Limb (tissue), 2 donors: ENCODE measurements around the gene KIAA1958.

ENCODE experiments used
- DNase-seq, 2 donors: peaks; one replicate each; pipeline ENCODE4 v3.0.0-alpha.2; 2016; ENCODE audit errors: extremely low spot score in 2 of 2

KIAA1958 gene, protein sequence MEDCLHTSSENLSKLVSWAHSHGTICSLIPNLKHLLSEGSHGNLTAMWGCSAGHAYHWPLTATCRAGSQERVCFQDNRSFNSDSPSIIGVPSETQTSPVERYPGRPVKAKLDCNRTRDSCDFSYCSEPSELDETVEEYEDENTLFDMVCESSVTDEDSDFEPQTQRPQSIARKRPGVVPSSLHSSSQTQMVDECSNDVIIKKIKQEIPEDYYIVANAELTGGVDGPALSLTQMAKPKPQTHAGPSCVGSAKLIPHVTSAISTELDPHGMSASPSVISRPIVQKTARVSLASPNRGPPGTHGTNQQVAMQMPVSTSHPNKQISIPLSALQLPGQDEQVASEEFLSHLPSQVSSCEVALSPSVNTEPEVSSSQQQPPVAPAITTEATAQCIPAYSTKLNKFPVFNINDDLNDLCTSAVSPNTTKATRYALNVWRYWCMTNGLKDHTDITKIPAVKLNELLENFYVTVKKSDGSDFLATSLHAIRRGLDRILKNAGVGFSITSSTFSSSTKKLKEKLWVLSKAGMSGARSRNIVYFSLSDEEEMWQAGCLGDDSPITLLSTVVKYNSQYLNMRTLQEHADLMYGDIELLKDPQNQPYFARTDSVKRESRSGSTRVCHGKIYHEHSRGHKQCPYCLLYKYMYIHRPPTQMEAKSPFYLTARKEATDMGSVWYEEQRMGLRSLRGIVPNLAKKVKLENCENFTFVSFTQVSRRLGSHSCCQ

DNA sequence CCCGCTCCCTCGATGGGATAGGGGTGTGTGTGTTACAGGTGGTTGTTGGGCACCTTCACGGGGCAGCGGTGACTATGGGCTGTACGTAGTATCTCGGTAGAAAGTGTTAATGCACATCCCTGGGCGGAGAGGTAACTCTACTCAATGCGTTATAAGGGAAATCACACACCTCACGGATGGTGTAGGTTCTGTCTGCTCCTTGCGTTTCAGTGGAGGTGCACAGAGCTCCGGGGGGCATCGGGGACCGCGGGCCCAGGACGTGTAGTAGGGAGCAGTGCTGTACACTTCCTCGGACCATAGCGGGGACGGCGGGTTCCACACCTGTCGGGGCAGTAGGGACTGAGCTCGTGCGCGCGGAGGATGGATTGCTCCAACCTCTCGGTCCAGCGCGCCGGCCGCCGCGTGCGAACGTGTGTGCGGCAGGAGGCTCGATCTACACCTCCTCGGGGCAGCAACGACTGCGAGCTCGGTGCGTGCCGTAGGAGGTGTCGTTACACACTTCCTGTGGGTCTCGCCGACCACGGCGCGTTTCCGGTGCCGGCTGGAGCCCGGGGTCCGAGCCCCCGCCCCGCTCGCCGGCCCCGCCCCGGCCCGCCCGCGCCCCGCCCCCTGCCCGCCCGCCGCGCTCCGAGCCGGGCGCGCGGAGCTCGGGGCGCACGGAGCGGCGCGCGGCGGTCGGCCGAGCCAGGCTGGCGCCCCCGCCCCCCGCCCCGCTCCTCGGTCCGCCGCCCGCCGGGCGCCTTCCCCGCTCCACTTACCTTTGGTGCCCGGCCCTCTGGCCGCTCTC lies at the start of gene KIAA1958:
TSS of gene KIAA1958 (plus strand) at position 607 of the 787 bp plus-strand sequence. CDS start 87,254 bp downstream, outside the sequence.
- DNase-seq = peak; percentile 60 to 87

DNA sequence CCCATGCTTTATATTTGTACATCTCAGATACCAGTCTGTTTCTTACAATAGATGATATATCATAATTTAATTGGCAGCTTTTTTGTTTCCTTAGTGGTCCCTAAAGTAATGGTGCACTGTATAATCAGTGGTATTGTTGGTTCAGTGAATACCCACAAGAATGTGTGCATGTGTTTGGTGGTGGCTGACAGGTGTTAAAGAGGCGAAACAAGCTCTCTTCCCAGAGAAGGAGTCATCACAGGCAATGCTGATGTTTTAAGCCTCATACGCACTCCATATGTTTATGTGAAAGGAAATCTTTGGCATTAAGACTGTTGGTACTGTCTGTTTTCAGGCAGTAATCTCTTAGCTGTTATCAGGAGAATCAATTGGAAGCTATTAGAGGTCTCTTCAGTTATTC lies 49.2 kb upstream of the KIAA1958 start:
- no peak for DNase-seq

DNA sequence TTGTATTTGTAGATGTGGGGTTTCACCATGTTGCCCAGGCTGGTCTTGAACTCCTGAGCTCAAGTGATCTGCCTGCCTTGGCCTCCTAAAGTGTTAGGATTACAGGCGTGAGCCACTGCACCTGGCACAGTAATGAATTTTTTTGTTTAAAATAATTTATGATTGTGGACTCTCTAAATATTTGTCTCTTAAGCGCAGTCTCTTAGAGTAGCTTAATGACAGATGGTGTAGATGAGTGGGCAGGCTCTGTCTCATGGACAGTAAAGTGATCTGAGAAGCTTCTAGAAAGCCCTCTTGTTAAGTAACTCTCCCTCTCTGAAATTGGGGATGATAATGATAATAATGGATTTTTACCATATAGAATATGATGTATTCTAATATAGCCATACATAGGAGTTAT lies 47.5 kb upstream of the KIAA1958 start:
- no peak for DNase-seq

DNA sequence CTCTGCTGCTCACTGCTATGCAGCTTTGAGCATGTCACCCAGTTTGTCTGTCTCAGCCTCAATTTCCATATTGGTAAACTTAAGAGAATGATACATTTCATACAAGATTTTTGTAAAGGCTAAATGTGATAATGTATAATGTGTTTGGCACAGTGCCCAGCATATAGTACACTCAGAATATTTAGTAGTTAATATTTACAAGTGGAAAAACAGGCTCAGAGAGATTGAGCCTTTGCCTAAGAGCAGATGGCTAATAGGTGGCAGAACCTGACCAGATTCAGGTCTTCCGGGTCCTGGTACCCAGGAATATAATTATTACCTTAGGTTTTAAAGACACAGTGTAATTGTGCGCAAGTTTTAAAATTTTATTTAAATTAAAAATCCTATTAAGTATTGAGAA lies 46.8 kb upstream of the KIAA1958 start:
- DNase-seq = no peak

DNA sequence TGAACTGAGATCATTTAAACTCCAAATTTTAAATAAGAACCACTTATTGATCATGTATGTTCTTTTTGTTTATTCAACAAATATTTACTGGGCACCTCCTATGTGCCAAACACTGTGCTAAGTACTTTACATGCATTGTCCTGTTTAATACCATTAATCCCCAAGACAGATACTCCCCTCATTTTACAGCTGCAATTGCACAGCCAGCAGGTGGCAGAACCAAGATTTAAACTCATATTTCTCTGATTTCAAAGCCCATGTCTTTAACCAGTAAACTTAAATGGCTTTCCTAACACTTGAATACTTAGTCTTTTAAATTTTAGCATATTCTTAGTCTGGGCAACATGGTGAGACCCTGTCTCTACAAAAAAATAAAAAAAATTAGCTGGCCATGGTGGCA lies 43.4 kb upstream of the KIAA1958 start:
- no peak for DNase-seq

DNA sequence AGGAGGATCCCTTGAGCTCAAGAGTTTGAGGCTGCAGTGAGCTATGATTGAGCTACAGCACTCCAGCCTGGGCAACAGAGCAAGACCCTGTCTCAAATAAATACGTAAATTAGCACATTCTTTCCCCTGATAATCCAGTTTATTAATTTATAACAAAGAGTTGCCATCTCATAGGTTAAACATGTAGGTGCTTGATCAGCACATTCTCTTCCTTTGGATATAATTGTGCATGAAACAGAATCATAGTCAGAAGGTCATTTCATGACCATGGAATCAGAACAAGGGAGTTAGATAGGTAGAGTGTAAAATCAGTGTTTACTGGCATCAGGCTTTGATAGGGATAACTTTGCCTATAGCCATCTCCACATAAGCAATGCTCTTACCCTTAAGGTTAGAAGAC lies 43.0 kb upstream of the KIAA1958 start:
- DNase-seq = no peak

DNA sequence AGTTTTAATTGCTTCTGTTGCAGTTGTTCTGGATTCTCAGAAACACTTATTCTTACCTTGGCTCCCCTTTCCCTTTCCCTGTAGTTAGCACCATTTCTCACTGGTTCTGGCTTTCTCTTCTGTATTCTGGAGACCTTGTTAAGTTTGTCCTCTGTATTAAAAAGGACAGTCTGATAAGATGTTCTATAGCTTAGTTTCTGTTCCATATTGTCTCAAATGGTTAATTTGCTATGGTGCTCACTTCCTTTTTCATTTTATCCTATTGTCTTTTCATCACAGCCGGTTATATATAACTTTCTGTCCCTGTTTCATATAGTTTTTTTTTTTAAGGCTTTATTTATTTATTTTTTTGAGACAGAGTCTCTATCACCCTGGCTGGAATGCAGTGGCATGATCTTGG lies 41.4 kb upstream of the KIAA1958 start:
- no peak for DNase-seq

DNA sequence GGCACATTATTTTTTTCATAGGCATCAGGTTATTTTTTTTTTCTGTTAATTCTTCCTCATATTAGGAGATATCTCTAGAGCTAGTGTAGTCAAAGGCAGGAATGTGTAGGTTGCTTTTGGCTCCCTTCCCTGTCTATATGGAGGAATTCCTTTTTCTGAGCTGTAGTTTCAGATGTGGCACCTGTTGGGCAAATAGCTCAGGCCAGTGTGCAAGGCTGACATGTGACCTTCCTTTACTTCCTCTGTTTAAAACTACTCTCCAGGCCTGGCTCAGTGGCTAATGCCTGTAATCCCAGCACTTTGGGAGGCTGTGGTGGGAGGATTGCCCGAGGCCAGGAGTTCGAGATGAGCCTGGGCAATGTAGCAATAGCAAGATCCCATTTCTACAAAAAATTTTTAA lies 40.5 kb upstream of the KIAA1958 start:
- no peak for DNase-seq

DNA sequence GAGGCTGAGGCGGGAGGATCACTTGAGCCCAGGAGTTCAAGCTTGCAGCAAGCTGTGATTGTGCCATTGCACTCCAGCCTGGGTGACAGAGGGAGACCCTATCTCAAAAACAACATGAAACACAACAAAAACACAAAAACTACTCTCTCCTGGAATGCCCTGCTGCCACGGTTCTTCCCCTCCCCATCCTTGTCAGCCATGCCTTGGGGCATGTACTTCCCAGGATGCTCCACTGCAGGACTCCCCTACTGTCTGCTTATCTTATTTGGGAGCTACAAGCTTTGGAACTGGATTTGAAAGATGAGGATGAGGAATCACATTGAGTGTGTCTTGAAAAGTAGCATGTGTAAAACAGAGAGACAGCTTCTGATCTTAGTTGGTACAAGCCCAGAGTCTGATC lies 40.1 kb upstream of the KIAA1958 start:
- DNase-seq = no peak

DNA sequence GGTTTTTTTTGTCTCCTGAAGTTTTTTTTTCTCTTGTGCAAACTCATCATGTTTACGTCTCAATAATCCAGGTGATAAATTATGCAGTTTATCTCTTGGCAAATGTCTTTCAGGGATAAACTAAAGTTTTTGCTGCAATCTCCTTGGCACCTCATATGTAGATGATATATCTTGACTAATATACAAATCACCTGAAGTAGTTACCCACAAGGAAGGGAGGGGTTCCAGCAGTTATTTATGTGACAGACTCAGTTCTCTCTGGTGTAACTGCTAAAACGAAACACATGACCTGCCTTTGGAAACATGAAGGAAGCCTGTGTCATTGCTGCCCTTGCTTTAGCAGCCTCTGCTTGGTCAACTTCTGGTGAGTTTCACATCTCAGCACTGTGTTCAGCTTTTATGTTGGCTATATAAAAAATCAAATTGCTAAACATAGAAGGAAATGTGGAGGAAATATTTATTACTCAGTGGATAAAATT lies 39.3 kb upstream of the KIAA1958 start:
- no peak for DNase-seq

DNA sequence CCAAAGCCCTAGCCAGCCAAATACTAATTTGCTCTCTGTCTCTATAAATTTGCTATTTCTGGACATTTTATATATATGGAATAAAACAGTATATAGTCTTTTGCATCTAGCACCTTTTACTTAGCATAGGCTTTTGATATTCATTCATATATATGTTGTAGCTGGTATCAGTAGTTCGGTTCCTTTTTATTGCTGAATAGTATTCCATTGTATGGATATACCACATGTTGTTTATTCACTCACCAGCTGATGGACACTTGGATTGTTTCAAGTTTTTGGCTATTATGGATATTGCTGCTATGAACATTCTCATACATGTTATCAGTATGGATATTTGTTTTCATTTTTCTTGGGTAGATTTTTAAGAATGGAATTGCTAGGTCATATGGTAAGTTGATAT lies 23.8 kb upstream of the KIAA1958 start:
- DNase-seq = no peak

DNA sequence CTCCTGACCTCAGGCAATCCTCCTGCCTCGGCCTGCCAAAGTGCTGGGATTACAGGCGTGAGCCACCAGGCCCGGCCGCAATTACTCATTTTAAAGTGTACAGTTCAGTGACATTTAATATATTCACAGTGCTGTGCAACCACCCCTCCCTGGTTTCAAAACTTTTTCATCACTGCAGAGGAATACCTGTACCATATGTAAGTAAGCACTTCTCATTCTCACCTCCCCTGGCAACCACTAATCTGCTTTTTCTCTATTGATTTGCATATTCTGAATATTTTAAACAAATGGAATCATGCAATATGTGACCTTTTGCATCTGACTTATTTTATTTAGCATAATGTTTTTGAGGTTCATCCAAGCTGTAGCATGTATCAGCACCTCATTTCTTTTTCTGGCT lies 21.3 kb upstream of the KIAA1958 start:
- no peak for DNase-seq

DNA sequence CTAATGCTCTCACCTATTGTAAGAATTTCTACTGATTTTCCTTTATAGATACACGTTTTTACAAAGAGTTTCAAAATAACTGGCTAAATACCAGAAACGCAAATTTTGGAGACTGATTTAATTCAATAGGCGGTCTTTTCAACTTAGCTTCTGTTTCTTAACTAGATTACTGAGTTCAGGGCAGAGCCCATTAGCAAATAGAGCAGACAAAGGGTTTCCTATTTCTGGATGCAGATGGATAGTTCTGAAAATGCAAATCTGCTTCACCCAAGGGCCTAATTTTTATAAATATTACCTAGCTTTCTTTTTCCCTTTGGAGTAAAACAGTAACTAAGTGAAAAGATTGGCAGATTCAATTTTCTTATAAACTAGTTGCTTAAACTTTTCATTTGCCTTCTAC lies 13.6 kb upstream of the KIAA1958 start:
- DNase-seq = no peak

DNA sequence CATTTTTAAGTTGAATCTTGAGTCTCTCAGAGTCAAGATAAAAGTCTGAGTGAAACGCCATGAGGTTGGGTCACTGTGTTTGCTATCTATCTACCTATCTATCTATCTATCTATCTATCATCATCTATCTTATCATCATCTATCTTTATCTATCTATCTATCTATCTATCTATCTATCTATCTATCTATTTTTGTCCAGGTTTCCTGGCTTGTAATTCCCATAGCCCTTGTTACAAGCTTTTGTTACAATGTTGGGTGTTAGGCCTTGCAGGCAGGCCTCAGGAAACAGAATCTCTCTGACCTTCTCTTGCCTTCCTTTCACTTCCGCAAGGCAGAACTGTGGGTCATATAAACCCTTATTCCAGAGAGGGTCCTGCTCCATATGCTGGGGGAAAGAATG lies 12.6 kb upstream of the KIAA1958 start:
- no peak for DNase-seq

DNA sequence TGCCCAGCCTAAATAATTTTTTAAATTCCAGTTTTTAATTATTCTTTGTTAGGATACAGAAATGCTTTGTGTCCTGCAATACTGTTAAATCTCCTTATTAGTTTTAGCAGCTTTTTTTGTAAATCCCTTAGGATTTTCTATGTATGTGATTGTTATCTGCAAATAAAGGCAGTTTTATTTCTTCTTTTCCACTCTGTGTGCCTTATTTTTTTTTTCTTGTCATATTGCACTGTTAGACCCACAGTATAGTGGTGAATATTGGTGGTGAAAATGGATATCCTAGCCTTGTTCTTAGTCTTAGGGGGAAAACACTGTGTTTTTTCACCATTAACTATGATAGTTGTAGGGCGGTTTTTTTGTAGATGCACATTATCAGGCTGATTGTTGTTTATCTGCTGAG lies 11.3 kb upstream of the KIAA1958 start:
- DNase-seq = no peak

DNA sequence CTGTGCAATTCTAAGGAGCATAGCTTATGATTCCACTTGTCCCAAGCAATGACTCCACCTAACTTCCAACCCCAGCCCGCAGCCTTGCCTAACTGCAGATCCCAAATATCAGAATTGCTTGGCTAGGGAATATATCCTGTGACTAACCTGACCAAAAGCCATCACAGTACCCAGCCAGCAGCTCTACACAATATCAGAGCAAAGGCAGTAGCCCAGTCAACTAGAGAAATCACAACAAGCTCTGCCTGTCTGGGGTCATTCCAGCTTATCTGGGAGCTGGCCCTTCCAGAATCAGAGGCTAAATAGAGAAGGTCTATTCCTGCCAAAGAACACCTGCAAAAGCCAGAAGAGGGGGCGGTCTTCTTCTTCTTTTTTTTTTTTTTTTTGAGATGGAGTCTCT lies 9.3 kb upstream of the KIAA1958 start:
- DNase-seq = no peak

DNA sequence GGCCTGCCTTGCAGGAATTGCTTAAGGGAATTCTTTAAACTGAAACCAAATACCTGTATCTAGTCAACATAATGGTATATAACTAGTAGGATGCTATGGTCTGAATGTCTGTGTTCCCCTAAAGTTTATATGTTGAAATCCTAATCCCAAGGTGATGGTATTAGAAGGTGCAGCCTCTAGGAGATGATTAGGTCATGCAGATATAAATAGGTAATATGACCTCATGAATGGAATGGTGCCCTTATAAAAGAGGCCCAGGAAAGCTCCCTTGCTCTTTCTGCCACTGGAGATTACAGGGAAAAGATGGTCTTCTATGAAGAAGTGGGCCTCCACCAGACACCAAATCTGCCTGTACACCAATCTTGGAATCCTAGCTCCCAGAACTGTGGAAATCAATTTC lies 7.4 kb upstream of the KIAA1958 start:
- DNase-seq = no peak

DNA sequence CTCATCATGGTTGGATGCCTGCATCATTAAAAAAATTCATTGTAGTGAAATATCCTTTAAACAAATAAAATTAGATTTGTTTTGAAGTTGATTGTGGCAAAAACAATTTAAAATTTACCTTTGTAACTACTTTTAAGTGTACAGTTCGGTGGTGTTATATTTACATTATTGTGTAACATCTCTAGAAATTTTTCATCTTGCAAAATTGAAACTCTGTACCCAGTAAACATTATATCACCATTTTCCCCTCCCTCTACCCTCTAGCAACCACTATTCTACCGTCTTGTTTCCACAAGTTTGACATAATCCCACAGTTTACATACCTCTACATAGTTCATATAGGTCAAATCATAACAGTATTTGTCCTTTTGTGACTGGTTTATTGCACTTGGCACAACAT lies 2.0 kb upstream of the KIAA1958 start:
- DNase-seq = no peak

DNA sequence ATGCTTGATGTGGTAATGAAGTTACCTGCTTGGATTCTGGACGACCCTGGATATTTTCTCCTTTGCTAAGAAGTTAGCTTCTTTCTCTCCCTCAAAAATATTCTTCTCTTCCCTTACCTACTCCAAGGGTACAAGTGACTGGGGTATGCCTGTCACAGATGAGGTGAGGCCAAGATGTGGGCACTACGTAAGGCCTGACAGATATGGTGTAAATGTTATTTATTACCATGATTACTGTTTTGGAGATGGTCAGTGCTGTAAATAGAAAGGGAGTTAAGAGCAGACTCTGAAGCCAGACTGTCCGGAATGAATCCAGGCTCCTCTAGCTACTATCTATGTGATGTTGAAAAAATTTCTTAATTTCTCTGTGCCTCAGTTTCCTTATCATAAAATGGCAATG lies 1.1 kb upstream of the KIAA1958 start:
- no peak for DNase-seq

DNA sequence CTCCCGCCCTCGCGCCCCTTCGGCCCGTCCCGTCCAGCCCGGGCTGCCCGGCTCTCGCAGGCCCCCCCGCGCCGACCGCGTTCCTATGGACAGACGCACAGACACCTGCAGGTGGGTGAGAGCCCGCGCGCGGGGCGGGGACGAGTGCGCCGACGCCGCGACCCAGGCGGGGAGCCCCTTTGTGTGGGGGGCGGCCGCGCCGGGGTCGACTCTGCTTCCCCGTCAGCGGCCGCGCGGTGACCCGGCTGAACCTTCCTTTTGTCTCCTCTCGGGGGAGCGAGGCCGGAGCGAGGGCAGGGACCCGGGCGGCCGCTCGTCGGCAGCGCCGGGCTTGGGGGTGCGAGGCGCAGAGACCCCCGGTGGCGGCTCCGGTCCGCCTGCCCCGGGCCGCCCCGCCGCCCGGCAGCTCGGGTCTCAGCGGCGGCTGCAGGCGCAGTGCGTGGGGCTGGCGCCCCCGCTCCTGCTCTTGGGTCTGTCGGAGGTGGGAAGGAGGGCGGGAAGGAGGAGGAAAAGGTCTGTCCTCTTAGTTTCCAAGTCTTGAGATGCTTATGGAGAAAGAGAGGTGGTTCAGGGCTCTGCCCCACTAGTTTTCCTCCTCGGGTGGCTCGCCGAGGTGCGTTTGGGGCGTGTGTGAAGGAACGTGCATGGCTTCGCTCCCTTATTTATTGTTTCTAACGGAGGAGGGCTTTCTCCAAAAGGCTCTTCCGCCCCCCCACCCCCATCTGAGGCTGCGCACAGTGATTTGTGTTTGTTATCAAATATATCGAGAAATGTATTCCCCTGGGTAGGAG lies 576 bp downstream of the KIAA1958 start:
- DNase-seq = peak; percentile 59 to 80

DNA sequence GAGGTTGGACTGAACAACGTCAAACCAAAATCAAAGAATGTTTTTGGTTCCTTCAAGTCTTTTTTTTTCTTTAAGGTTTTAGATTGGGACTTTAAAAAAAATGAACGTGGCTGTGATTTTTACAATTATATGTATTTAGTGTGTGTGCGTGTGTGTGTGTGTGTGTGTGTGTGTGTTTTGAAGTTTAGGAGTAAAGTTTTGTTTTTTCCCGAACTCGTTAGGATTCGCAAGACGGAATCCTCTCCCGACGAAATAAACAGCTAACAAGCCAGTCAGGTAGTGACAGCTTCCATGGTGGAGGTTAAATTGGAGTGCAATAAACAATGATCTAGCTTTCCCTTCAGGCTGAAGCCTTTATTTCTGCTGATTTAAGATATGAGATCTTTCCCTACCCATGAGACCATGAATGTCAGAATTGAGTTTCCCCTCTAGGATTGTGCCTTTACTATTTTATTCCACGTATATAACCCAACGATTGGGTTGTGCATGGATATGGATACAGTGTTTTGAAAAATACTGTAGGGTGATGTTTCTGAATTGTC lies 1.2 kb downstream of the KIAA1958 start:
- DNase-seq = no peak
